Activated CD8-positive, alpha-beta T cell treated with anti-CD3 and anti-CD28 coated beads for 36 hours (primary cell): ENCODE measurements around the gene MTNR1B. TPM values are rescaled to one million over a fixed set of nuclear protein-coding genes. Genes with fewer than 3 reads are reported as not detected.
A peak's percentile ranks its signal among the peaks of the same experiment; 100 is the strongest.

Experiments
- ATAC-seq: fragments of 200-7000 bp; cut with Tn5 transposase; one replicate; pipeline ENCODE4 v1.10.0; 2021; ENCODE audit warnings: mild to moderate bottlenecking, moderate library complexity
- CTCF ChIA-PET: fragments of 350-600 bp; sonication (Branson Sonifier 250); formaldehyde crosslinking; loops from one replicate; lab custom pipeline; 2021; ENCODE audit warnings: antibody characterized with exemption; lab: Charles Lee
- POLR2A ChIA-PET: fragments of 350-600 bp; sonication (Branson Sonifier 250); formaldehyde crosslinking; loops from one replicate; lab custom pipeline; 2021; ENCODE audit warnings: antibody characterized with exemption; lab: Charles Lee
- DNase-seq: peaks from one replicate; pipeline ENCODE4 v3.0.0-alpha.2; 2020
- H3K27ac Mint-ChIP-seq: one replicate; pipeline ENCODE4 v1.8.0; 2021; ENCODE audit warnings: mild to moderate bottlenecking, mixed read lengths
- H3K27me3 Mint-ChIP-seq: one replicate; pipeline ENCODE4 v1.8.0; 2021; ENCODE audit warnings: mixed read lengths
- H3K36me3 Mint-ChIP-seq: one replicate; pipeline ENCODE4 v1.8.0; 2021; ENCODE audit warnings: low read depth, mixed read lengths
- H3K4me1 Mint-ChIP-seq: one replicate; pipeline ENCODE4 v1.8.0; 2021; ENCODE audit warnings: low read depth, mixed read lengths
- H3K4me3 Mint-ChIP-seq: one replicate; pipeline ENCODE4 v1.8.0; 2021; ENCODE audit warnings: mild to moderate bottlenecking, moderate library complexity, mixed read lengths
- H3K9me3 Mint-ChIP-seq: one replicate; pipeline ENCODE4 v1.8.0; 2021; ENCODE audit warnings: mixed read lengths
- intact Hi-C: fragments of 100-400 bp; cut with micrococcal nuclease; formaldehyde crosslinking; loops from one replicate; pipeline ENCODE4 v1.10.0; 2022
- total RNA-seq, 2 experiments: library from RNA; stranded (reverse); gene quantifications; one replicate each; pipeline ENCODE4 v1.2.3, GENCODE V29; 2021
- TF ChIP-seq, protein P1 (sequence below): fragments of 200-600 bp; IDR thresholded peaks from one replicate; pipeline ENCODE4 v1.8.0; 2022; ENCODE audit warnings: antibody characterized with exemption, mild to moderate bottlenecking

The MTNR1B gene
- total RNA-seq, 2 experiments from 2014 or later: not detected

DNA sequence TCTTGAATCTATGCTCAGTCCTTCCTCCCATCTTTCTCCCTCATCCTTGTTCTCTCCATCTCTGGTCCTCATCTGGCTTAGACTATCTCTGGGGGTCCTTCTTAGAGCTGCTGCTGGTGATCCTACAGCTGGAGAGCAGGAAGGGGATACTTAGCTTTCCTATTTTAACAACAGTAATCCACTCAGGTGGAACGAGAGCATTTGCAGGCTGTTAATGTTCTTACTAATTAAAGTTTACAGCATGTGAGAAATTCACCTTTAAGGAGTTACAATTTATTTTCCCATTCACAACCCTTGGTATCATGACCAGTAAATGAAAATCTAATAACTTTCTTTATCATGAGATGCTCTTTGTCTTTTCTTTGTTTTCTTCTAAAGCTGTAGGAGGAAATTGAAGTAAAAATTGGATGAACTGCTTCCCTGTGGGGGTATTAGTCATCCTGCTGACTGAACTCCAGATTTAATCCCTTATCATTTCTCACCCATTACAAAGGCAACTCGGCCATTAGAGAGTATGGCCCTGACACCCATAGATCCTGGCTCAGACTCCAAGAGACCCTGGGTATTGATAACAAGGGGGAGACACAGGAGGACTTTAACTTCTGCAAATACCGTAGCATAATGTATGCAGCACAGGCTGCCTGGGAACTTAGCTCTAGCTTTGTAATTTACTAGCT lies 37.6 kb upstream of the MTNR1B start:
- H3K27me3 Mint-ChIP-seq: no peaks in the 10 kb centered on the region
- intact Hi-C loops: no loop called here
- DNase-seq: no peak
- POLR2A ChIA-PET: no interaction called here
- CTCF ChIA-PET: no interaction called here
- H3K9me3 Mint-ChIP-seq: peaks cover 2% of the 10 kb centered on the region
- H3K36me3 Mint-ChIP-seq: no peaks in the 10 kb centered on the region
- TF ChIP-seq, protein P1, sequence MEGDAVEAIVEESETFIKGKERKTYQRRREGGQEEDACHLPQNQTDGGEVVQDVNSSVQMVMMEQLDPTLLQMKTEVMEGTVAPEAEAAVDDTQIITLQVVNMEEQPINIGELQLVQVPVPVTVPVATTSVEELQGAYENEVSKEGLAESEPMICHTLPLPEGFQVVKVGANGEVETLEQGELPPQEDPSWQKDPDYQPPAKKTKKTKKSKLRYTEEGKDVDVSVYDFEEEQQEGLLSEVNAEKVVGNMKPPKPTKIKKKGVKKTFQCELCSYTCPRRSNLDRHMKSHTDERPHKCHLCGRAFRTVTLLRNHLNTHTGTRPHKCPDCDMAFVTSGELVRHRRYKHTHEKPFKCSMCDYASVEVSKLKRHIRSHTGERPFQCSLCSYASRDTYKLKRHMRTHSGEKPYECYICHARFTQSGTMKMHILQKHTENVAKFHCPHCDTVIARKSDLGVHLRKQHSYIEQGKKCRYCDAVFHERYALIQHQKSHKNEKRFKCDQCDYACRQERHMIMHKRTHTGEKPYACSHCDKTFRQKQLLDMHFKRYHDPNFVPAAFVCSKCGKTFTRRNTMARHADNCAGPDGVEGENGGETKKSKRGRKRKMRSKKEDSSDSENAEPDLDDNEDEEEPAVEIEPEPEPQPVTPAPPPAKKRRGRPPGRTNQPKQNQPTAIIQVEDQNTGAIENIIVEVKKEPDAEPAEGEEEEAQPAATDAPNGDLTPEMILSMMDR: no peak
- no peak overlapping the region for H3K27ac Mint-ChIP-seq
- no peaks in the 10 kb centered on the region for H3K4me1 Mint-ChIP-seq
- no peak for ATAC-seq
- H3K4me3 Mint-ChIP-seq: no peak overlapping the region

- no peak for DNase-seq
- no peak overlapping the region for H3K4me3 Mint-ChIP-seq
- no peak for ATAC-seq
- intact Hi-C loops: no loop called here
- POLR2A ChIA-PET: no interaction called here
- no peaks in the 10 kb centered on the region for H3K9me3 Mint-ChIP-seq
- H3K27me3 Mint-ChIP-seq: peaks cover 5% of the 10 kb centered on the region
- CTCF ChIA-PET: no interaction called here
- no peak overlapping the region for H3K27ac Mint-ChIP-seq
- H3K36me3 Mint-ChIP-seq: no peaks in the 10 kb centered on the region
- H3K4me1 Mint-ChIP-seq: no peaks in the 10 kb centered on the region
- TF ChIP-seq, protein P1: no peak
Observed at GRCh38 chr11:92939305-92939704, 30.1 kb upstream of the MTNR1B start.

DNA sequence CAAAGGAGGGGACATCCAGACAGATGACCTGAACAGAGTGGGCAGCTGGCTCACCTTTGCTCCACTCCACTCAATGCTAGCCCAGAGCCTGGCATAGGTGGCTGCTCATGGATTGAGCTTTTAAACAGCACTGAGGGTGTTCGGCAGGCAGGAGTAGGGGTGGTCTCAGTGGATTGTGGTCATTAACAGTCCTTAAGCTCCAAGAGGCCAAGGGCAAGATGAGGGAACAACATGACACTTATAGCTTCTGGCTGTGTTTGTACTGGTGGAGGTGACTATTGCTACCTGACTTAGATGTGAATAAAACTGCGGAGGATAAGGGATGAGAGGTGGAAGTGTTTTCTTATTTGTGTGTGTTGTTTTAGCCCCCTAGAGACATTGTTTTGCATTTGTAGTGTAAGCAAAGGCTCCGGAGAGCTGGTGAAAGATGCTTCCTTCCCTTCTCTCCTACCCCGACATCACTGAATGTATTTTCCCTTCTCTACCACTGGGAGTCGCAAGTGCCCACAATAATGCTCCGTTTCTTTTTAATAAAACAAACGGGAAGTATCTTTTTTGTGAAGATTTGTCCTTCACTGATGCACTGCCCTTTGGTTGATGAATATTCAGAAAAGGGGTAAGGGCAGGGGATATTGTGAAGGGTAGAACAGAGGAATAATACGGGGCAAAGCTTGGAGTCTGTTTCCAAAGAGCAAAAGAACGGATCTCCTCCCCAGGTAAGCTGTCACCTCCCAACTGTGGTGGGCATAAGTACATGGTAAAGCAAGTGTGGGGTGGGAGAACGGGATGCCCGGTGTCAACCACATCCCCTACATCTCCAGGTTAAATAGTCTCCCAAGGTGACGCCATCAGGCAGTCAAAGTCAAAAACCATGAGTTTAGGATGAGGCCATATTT lies 27.5 kb upstream of the MTNR1B start:
- TF ChIP-seq, protein P1: peak; percentile 71
- ATAC-seq (no peak), DNase-seq (peak; percentile 23)
- Mint-ChIP-seq H3K4me3 (no peak overlapping the region), H3K4me1 (no peaks in the 10 kb centered on the region), H3K27me3 (peaks cover 9% of the 10 kb centered on the region), H3K27ac (no peak overlapping the region), H3K36me3 (no peaks in the 10 kb centered on the region), H3K9me3 (no peaks in the 10 kb centered on the region)
- intact Hi-C loops: loop anchor here (5.0 kb wide), 1 partner anchor 285 kb away; no protein-coding TSS in a partner anchor
- POLR2A ChIA-PET: interaction anchor here (0.6 kb wide), 1 partner anchor 352 kb away, joined by 3 read pairs; no protein-coding TSS in a partner anchor
- CTCF ChIA-PET: interaction anchor here (0.6 to 2.9 kb wide), 16 partner anchors 10 to 710 kb away, joined by 3 to 50 read pairs (median 4); no protein-coding TSS in a partner anchor

DNA sequence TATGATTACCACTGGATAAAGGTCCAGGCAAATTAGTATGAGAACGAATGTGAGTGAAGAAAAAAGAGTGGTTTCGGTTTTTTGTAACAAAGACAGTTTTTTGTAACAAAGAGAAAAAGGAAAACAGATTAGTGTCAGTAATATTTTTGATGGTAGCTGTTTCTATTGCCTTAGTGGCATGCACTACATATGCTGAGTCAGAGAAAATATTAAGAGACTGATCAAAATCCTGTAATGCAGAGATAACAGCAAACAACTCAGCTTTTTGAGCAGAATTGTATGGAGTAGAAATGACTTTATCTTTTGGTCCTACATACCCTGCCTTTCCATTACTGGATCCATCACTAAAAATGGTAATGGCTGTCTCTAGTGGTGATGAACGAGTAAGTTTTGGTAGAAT lies 22.7 kb upstream of the MTNR1B start:
- ChIA-PET CTCF (no interaction called here), POLR2A (no interaction called here)
- ATAC-seq: no peak
- H3K27me3 Mint-ChIP-seq: peaks cover 9% of the 10 kb centered on the region
- no peaks in the 10 kb centered on the region for H3K4me1 Mint-ChIP-seq
- DNase-seq: no peak
- no peak overlapping the region for H3K4me3 Mint-ChIP-seq
- peaks cover 7% of the 10 kb centered on the region for H3K9me3 Mint-ChIP-seq
- H3K27ac Mint-ChIP-seq: no peak overlapping the region
- TF ChIP-seq, protein P1: no peak
- intact Hi-C loops: no loop called here
- H3K36me3 Mint-ChIP-seq: no peaks in the 10 kb centered on the region

GRCh38 chr11:92948116-92948515 lies 21.3 kb upstream of the MTNR1B start:
- CTCF ChIA-PET: no interaction called here
- intact Hi-C loops: no loop called here
- Mint-ChIP-seq H3K36me3 (no peaks in the 10 kb centered on the region), H3K4me1 (no peaks in the 10 kb centered on the region), H3K4me3 (no peak overlapping the region), H3K27me3 (peaks cover 5% of the 10 kb centered on the region), H3K9me3 (peaks cover 7% of the 10 kb centered on the region), H3K27ac (no peak overlapping the region)
- POLR2A ChIA-PET: no interaction called here
- no peak for DNase-seq
- TF ChIP-seq, protein P1: no peak
- ATAC-seq: no peak
